ENCODE results near the gene HCN4.

HCN4 gene

DNA sequence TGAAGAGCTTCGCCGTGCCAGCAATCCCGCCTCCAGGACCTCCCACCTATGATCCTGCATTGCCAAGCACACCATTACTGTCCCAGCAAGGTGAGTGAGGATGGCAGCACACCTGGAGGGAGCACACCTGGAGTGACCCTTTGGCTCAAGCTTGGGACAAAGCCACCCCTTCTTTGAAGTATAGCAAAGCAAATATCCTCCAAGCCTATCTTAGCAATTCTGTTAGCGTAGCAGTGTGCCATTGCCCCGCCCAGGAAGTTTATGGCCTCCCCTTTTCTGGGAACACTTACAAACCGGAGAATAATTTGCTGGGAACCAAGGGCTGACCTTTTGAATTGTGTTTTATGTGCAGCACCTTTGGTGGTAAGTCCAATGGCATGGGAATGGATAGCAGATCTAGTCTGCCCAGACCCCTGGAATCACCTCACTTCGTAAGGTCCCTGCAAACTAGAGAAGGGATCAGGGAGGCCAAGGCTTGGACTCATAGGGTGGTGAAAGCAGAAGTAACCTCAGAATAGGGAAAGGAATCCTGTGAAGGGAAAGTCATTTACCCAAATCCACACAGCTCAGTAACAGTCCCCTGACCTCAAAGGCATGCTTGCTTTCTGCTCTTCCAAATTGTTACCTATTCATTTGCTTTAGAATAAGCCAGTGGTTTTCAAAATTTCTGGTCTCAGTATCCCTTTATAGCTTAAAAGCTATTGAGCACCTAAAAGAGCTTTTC is 70.1 kb downstream of the HCN4 start:
- H3K4me3 ChIP-seq (ENCODE audit: low read depth, low read length), result no peak overlapping the region
- no peak for DNase-seq (ENCODE audit: low read depth)
- TF ChIP-seq, protein P1, sequence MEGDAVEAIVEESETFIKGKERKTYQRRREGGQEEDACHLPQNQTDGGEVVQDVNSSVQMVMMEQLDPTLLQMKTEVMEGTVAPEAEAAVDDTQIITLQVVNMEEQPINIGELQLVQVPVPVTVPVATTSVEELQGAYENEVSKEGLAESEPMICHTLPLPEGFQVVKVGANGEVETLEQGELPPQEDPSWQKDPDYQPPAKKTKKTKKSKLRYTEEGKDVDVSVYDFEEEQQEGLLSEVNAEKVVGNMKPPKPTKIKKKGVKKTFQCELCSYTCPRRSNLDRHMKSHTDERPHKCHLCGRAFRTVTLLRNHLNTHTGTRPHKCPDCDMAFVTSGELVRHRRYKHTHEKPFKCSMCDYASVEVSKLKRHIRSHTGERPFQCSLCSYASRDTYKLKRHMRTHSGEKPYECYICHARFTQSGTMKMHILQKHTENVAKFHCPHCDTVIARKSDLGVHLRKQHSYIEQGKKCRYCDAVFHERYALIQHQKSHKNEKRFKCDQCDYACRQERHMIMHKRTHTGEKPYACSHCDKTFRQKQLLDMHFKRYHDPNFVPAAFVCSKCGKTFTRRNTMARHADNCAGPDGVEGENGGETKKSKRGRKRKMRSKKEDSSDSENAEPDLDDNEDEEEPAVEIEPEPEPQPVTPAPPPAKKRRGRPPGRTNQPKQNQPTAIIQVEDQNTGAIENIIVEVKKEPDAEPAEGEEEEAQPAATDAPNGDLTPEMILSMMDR (IDR thresholded peaks at IDR 0.05; ENCODE audit: insufficient read depth, low read depth, low read length, missing control alignments), result no peak

GRCh38 chr15:73296609-73297353 is 72.0 kb downstream of the HCN4 start:
- TF ChIP-seq, protein P1 (IDR thresholded peaks at IDR 0.05; ENCODE audit: insufficient read depth, low read depth, low read length, missing control alignments), result no peak
- no peak overlapping the region for H3K4me3 ChIP-seq (ENCODE audit: low read depth, low read length)
- DNase-seq (ENCODE audit: low read depth), result no peak

- H3K4me3 ChIP-seq (ENCODE audit: low read depth, low read length), result no peak overlapping the region
- no peak for DNase-seq (ENCODE audit: low read depth)
- TF ChIP-seq, protein P1 (IDR thresholded peaks at IDR 0.05; ENCODE audit: insufficient read depth, low read depth, low read length, missing control alignments), result no peak
These were observed 73.0 kb downstream of the HCN4 start for GRCh38 chr15:73295630-73296286.

- no peak overlapping the region for H3K4me3 ChIP-seq (ENCODE audit: low read depth, low read length)
- no peak for DNase-seq (ENCODE audit: low read depth)
- TF ChIP-seq, protein P1 (IDR thresholded peaks at IDR 0.05; ENCODE audit: insufficient read depth, low read depth, low read length, missing control alignments), result no peak
These were observed 75.0 kb downstream of the HCN4 start for GRCh38 chr15:73293773-73294172.

- H3K4me3 ChIP-seq (ENCODE audit: low read depth, low read length), result no peak overlapping the region
- TF ChIP-seq, protein P1 (IDR thresholded peaks at IDR 0.05; ENCODE audit: insufficient read depth, low read depth, low read length, missing control alignments), result no peak
- no peak for DNase-seq (ENCODE audit: low read depth)
These were observed 77.3 kb downstream of the HCN4 start for GRCh38 chr15:73291441-73291840.

DNA sequence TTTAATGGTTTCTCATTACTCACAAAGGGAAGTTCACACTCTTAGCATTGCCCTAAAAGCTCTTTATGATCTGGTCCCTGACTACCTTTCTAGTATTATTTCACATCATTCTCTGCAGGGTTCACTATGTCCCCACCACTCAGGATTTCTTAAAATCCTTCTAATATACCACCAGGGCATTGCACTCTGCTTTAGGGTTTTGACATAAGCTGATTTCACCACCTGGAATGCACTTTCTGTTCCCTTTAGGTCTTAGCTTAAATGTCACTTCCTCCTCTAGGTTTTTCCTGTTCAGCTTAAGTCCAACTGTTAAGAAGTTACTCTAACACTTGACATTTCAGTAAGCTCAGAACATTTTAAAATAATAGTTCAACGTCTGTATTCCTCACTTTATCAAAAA is 81.7 kb downstream of the HCN4 start:
- TF ChIP-seq, protein P1 (IDR thresholded peaks at IDR 0.05; ENCODE audit: insufficient read depth, low read depth, low read length, missing control alignments), result no peak
- no peak overlapping the region for H3K4me3 ChIP-seq (ENCODE audit: low read depth, low read length)
- no peak for DNase-seq (ENCODE audit: low read depth)

Data from GM12865 (cell line).